SK-N-SH treated with all-trans-retinoic acid at 6 μM for 48 hours (cell line): ENCODE measurements around the gene NFKBIA.

Experiments
- ATAC-seq: fragments of 200-7000 bp; cut with Tn5 transposase; 3 replicates; pipeline ENCODE4 v1.9.1; 2020; ENCODE audit warnings: mild to moderate bottlenecking, moderate library complexity
- ARNTL ChIP-seq: fragments of 450-650 bp; formaldehyde crosslinking; IDR thresholded peaks from 2 replicates; pipeline ENCODE4 v1.5.0; 2020; ENCODE audit warnings: low read depth, mild to moderate bottlenecking, moderate library complexity, borderline replicate concordance
- BACH2 ChIP-seq: fragments of 250-450 bp; sonication (Bioruptor Pico); IDR thresholded peaks from 2 replicates; pipeline ENCODE4 v1.9.0; 2021; ENCODE audit warnings: mild to moderate bottlenecking, borderline replicate concordance
- CREB5 ChIP-seq: fragments of 250-450 bp; sonication (Bioruptor Pico); IDR thresholded peaks from 2 replicates; pipeline ENCODE4 v1.5.1; 2020; ENCODE audit warnings: low read depth, mild to moderate bottlenecking, moderate library complexity
- CSDC2 ChIP-seq: fragments of 250-450 bp; sonication (Bioruptor Pico); IDR thresholded peaks from 2 replicates; pipeline ENCODE4 v1.5.0; 2020; ENCODE audit warnings: mild to moderate bottlenecking, moderate library complexity
- CSRNP3 ChIP-seq: fragments of 250-450 bp; sonication (Bioruptor Pico); IDR thresholded peaks from 2 replicates; pipeline ENCODE4 v1.5.1; 2021; ENCODE audit warnings: mild to moderate bottlenecking, moderate library complexity
- GLIS3 ChIP-seq: fragments of 250-450 bp; sonication (Bioruptor Pico); IDR thresholded peaks from 2 replicates; pipeline ENCODE4 v1.5.0; 2020; ENCODE audit warnings: mild to moderate bottlenecking, moderate library complexity
- ISL1 ChIP-seq: fragments of 250-450 bp; sonication (Bioruptor Pico); IDR thresholded peaks from 2 replicates; pipeline ENCODE4 v2.1.2; 2022; ENCODE audit warnings: mild to moderate bottlenecking, moderate library complexity
- OSR1 ChIP-seq: fragments of 250-450 bp; sonication (Bioruptor Pico); IDR thresholded peaks from 2 replicates; pipeline ENCODE4 v1.8.0; 2022; ENCODE audit warnings: moderate library complexity, mild to moderate bottlenecking, inconsistent platforms
- PATZ1 ChIP-seq: fragments of 250-450 bp; sonication (Bioruptor Pico); IDR thresholded peaks from 2 replicates; pipeline ENCODE4 v1.8.0; 2020; ENCODE audit warnings: mild to moderate bottlenecking, moderate library complexity, borderline replicate concordance
- POU6F1 ChIP-seq: fragments of 250-450 bp; sonication (Bioruptor Pico); IDR thresholded peaks from 2 replicates; pipeline ENCODE4 v1.8.0; 2021; ENCODE audit warnings: low read depth, mild to moderate bottlenecking, moderate library complexity, borderline replicate concordance
- PPARA ChIP-seq: fragments of 250-450 bp; sonication (Bioruptor Pico); IDR thresholded peaks from 2 replicates; pipeline ENCODE4 v1.5.0; 2020; ENCODE audit warnings: mild to moderate bottlenecking, borderline replicate concordance
- RARB ChIP-seq: fragments of 250-450 bp; sonication (Bioruptor Pico); IDR thresholded peaks from 2 replicates; pipeline ENCODE4 v1.8.0; 2021; ENCODE audit warnings: mild to moderate bottlenecking, moderate library complexity
- SNAI2 ChIP-seq: fragments of 250-450 bp; sonication (Bioruptor Pico); IDR thresholded peaks from 2 replicates; pipeline ENCODE4 v1.5.0; 2020; ENCODE audit warnings: mild to moderate bottlenecking, moderate library complexity
- TOX ChIP-seq: fragments of 250-450 bp; sonication (Bioruptor Pico); IDR thresholded peaks from 2 replicates; pipeline ENCODE4 v1.8.0; 2021; ENCODE audit warnings: mild to moderate bottlenecking, moderate library complexity, borderline replicate concordance
- TSHZ2 ChIP-seq: fragments of 250-450 bp; sonication (Bioruptor Pico); IDR thresholded peaks from 2 replicates; pipeline ENCODE4 v1.5.0; 2020; ENCODE audit warnings: mild to moderate bottlenecking, moderate library complexity
- ZC3H10 ChIP-seq: fragments of 250-450 bp; sonication (Bioruptor Pico); IDR thresholded peaks from 2 replicates; pipeline ENCODE4 v1.5.1; 2021; ENCODE audit warnings: mild to moderate bottlenecking, moderate library complexity
- ZFP3 ChIP-seq: fragments of 250-450 bp; sonication (Bioruptor Pico); IDR thresholded peaks from 2 replicates; pipeline ENCODE4 v1.5.0; 2020; ENCODE audit warnings: mild to moderate bottlenecking, moderate library complexity
- ZFP30 ChIP-seq: fragments of 450-650 bp; formaldehyde crosslinking; IDR thresholded peaks from 2 replicates; pipeline ENCODE4 v1.5.0; 2022; ENCODE audit warnings: mild to moderate bottlenecking, moderate library complexity
- ZNF565 ChIP-seq: fragments of 450-650 bp; formaldehyde crosslinking; conservative IDR thresholded peaks from 2 replicates; pipeline ENCODE4 v1.5.0; 2020; ENCODE audit warnings: low read depth, mild to moderate bottlenecking, moderate library complexity

The NFKBIA gene

GRCh38 chr14:35414365-35414764 is 9.8 kb upstream of the NFKBIA start (continued):
- TF ChIP-seq POU6F1 (CRISPR knock-in tag) (no peak), ZFP30 (no peak), ARNTL (no peak), ZNF565 (no peak), ZFP3 (no peak)

- no peak for TF ChIP-seq RARB (CRISPR knock-in tag)
- TF ChIP-seq, all 23 proteins: peak for 0
- ATAC-seq = no peak
These were observed 7.9 kb upstream of the NFKBIA start for GRCh38 chr14:35412272-35413056.

GRCh38 chr14:35410858-35411257 is 6.3 kb upstream of the NFKBIA start:
- ATAC-seq = no peak
- TF ChIP-seq PPARA (CRISPR knock-in tag) = no peak
- no peak for TF ChIP-seq ARNTL
- no peak for TF ChIP-seq BACH2 (CRISPR knock-in tag)
- no peak for TF ChIP-seq PATZ1 (CRISPR knock-in tag)
- no peak for TF ChIP-seq ZNF565
- no peak for TF ChIP-seq SNAI2 (CRISPR knock-in tag)
- no peak for TF ChIP-seq CSRNP3 (CRISPR knock-in tag)
- no peak for TF ChIP-seq TSHZ2 (CRISPR knock-in tag)
- TF ChIP-seq CSDC2 (CRISPR knock-in tag) = no peak
- no peak for TF ChIP-seq ISL1
- no peak for TF ChIP-seq ZFP3
- TF ChIP-seq CREB5 (CRISPR knock-in tag) = no peak
- no peak for TF ChIP-seq POU6F1 (CRISPR knock-in tag)
- TF ChIP-seq GLIS3 = no peak
- no peak for TF ChIP-seq OSR1 (CRISPR knock-in tag)
- TF ChIP-seq ZC3H10 (CRISPR knock-in tag) = no peak
- TF ChIP-seq TOX (CRISPR knock-in tag) = no peak
- no peak for TF ChIP-seq ZFP30
